Gastrocnemius medialis (tissue), 4 donors: Measurements from ENCODE around the gene SCNM1. TPM values are rescaled to one million over a fixed set of nuclear protein-coding genes. Genes with fewer than 3 reads are reported as not detected.
A peak's percentile ranks its signal among the peaks of the same experiment; 100 is the strongest.
"Not testable (repeated sequence)": the region's sequence is repeated elsewhere in the genome, so short reads cannot be mapped to it uniquely, and the experiment has no call there.

Source experiments
- ATAC-seq, 2 donors: fragments of 150-250 bp; one replicate each; pipeline ENCODE4 v1.9.1; 2016
- DNase-seq, 2 donors: peaks; one replicate each; pipeline ENCODE4 v3.0.0-alpha.2; 2019
- H3K27ac ChIP-seq, 4 donors: fragments of 200-600 bp; sonication (generic); 1 replicate in 1 of 4; 2 replicates in 3 of 4; pipeline ENCODE4 v1.5.1; 2016 to 2018; ENCODE audit warnings: mild to moderate bottlenecking in 2 of 4, moderate library complexity in 1 of 4
- H3K27me3 ChIP-seq, 3 donors: fragments of 200-600 bp; sonication (generic) in 2 of 3; 1 replicate in 1 of 3; 2 replicates in 2 of 3; pipeline versions ENCODE4 v1.5.1 to v1.6.0; 2016 to 2019; ENCODE audit warnings: mild to moderate bottlenecking in 1 of 3, moderate library complexity in 1 of 3
- H3K36me3 ChIP-seq, 2 donors: fragments of 200-600 bp; sonication (generic) in 1 of 2; one replicate each; pipeline ENCODE4 v1.5.1; 2017 to 2018
- H3K4me1 ChIP-seq, 2 donors: fragments of 200-600 bp; sonication (generic) in 1 of 2; one replicate each; pipeline ENCODE4 v1.5.1; 2016 to 2017; ENCODE audit warnings: mild to moderate bottlenecking in 2 of 2
- H3K4me3 ChIP-seq, 4 donors: fragments of 200-600 bp; sonication (generic) in 3 of 4; 1 replicate in 1 of 4; 2 replicates in 3 of 4; pipeline ENCODE4 v1.5.1; 2016 to 2019; ENCODE audit warnings: mild to moderate bottlenecking in 2 of 4
- H3K9me3 ChIP-seq, 3 donors: fragments of 200-600 bp; sonication (generic) in 2 of 3; 1 replicate in 1 of 3; 2 replicates in 2 of 3; pipeline ENCODE4 v1.5.1; 2016 to 2019
- CTCF ChIP-seq, 5 experiments: fragments of 450-650 bp in 3 of 5; fragments of 200-600 bp in 2 of 5; sonication (generic) in 2 of 5; IDR thresholded peaks in 4 of 5; conservative IDR thresholded peaks in 1 of 5; 1 replicate in 4 of 5; 2 replicates in 1 of 5; pipeline ENCODE4 v1.5.1; 2016 to 2019; ENCODE audit warnings: antibody characterized with exemption in 5 of 5, mild to moderate bottlenecking in 3 of 5, moderate library complexity in 3 of 5
- POLR2A ChIP-seq, 2 donors: fragments of 450-650 bp; IDR thresholded peaks; one replicate each; pipeline ENCODE4 v1.6.1; 2017; ENCODE audit warnings: antibody characterized with exemption in 2 of 2, mild to moderate bottlenecking in 2 of 2, moderate library complexity in 2 of 2
- in situ Hi-C, 4 donors: fragments of 200-750 bp; cut with MboI; loops; one replicate each; pipeline versions ENCODE4 v1.15.0 to v1.8.0; 2017; ENCODE audit warnings: low sequenced_read_pairs in 4 of 4
- intact Hi-C: fragments of 100-400 bp; cut with DNase I; formaldehyde crosslinking; loops from one replicate; pipeline ENCODE4 v1.15.1; 2023; ENCODE audit warnings: low total_unique reads
- total RNA-seq, 4 donors: library from RNA; depleted of rRNA; stranded (reverse); fragments of >200 nt; gene quantifications; one replicate each; pipeline versions ENCODE4 v1.1.0 to v1.2.3, GENCODE V29; 2016

The SCNM1 gene
- total RNA-seq, 4 donors from 2014 or later = 17.7 to 56.1 (median 35.6) TPM

- Histone ChIP-seq H3K9me3 (no peaks in the 10 kb centered on the region), H3K36me3 (no peaks in the 10 kb centered on the region), H3K27ac (peak overlapping the region; percentile 96 to 99 (median 96)), H3K4me3 (peak overlapping the region; percentile 84 to 97 (median 93)), H3K27me3 (no peaks in the 10 kb centered on the region), H3K4me1 (peaks cover 32 to 48% of the 10 kb centered on the region in 2 donors)
- ATAC-seq = no peak
- intact Hi-C loops (loop anchor here (1.0 to 5.0 kb wide), 3 partner anchors 53 to 144 kb away; partner anchors contain the start of gene PI4KB), in situ Hi-C loops (loop anchor here (5.0 to 10.0 kb wide), 3 partner anchors 54 to 147 kb away; partner anchors contain the start of genes PSMD4 (in 4 of the 4) and RFX5 (in 1 of the 4))
- no peak for DNase-seq
- TF ChIP-seq POLR2A (IDR thresholded peaks at IDR 0.05) (no peak), CTCF (IDR thresholded peaks at IDR 0.05 in 4 of 5, conservative IDR thresholded peaks at IDR 0.05 in 1 of 5) (no peak)
Measured at GRCh38 chr1:151197863-151198253, 31.9 kb downstream of the SCNM1 start.

GRCh38 chr1:151198254-151199127 is 32.5 kb downstream of the SCNM1 start, which contains the start of gene PIP5K1A:
PIP5K1A (plus strand) TSS chr1:151198552; CDS start chr1:151198997, 445 bp downstream.
- Histone ChIP-seq H3K4me3 (peak within 1 kb of the TSS; percentile 84 to 97 (median 93)), H3K9me3 (no peaks in the 10 kb centered on the region), H3K27ac (peak within 1 kb of the TSS; percentile 96 to 99 (median 96)), H3K4me1 (peaks cover 32 to 50% of the 10 kb centered on the region in 2 donors), H3K27me3 (no peaks in the 10 kb centered on the region), H3K36me3 (no peaks in the 10 kb centered on the region)
- intact Hi-C loops (loop anchor here (1.0 to 5.0 kb wide), 3 partner anchors 53 to 144 kb away; partner anchors contain the start of gene PI4KB), in situ Hi-C loops (loop anchor here (5.0 to 10.0 kb wide), 3 partner anchors 54 to 146 kb away; partner anchors contain the start of genes PSMD4 (in 4 of the 4) and RFX5 (in 1 of the 4))
- peak; percentile 99 for DNase-seq
- TF ChIP-seq POLR2A (IDR thresholded peaks at IDR 0.05) = peak; percentile 84 to 88
- peak in 1 of 5 experiments; percentile 12 for TF ChIP-seq CTCF (IDR thresholded peaks at IDR 0.05 in 4 of 5, conservative IDR thresholded peaks at IDR 0.05 in 1 of 5)
- ATAC-seq = peak; percentile 85 to 93

GRCh38 chr1:151199873-151200581 is 34.1 kb downstream of the SCNM1 start:
- TF ChIP-seq CTCF (IDR thresholded peaks at IDR 0.05 in 4 of 5, conservative IDR thresholded peaks at IDR 0.05 in 1 of 5) = no peak
- DNase-seq (peak in 1 of 2 donors; percentile 33), ATAC-seq (no peak)
- peak overlapping the region; percentile 96 to 99 (median 96) for H3K27ac ChIP-seq
- H3K9me3 ChIP-seq = no peaks in the 10 kb centered on the region
- in situ Hi-C loops = loop anchor here (5.0 to 10.0 kb wide), 3 partner anchors 52 to 145 kb away; partner anchors contain the start of genes PSMD4 (in 4 of the 4) and RFX5 (in 1 of the 4)
- H3K4me1 ChIP-seq = peaks cover 38 to 52% of the 10 kb centered on the region in 2 donors
- no peaks in the 10 kb centered on the region for H3K27me3 ChIP-seq
- H3K4me3 ChIP-seq = peak overlapping the region; percentile 84 to 97 (median 93)
- intact Hi-C loops = loop anchor here (5.0 kb wide), 2 partner anchors 127 to 142 kb away; partner anchors contain the start of gene PI4KB
- H3K36me3 ChIP-seq = no peaks in the 10 kb centered on the region

GRCh38 chr1:151205381-151205965 is 39.5 kb downstream of the SCNM1 start:
- intact Hi-C loops, ATAC-seq, H3K27me3 ChIP-seq, H3K4me3 ChIP-seq, DNase-seq, H3K9me3 ChIP-seq, in situ Hi-C loops: not testable (repeated sequence)
- H3K4me1 ChIP-seq = peaks cover 28 to 30% of the 10 kb centered on the region in 2 donors
- H3K36me3 ChIP-seq = peaks cover 0 to 17% of the 10 kb centered on the region in 2 donors
- H3K27ac ChIP-seq = peak overlapping the region in 1 of 4 donors; percentile 41
